Ishikawa (cell line): ENCODE results near the gene BACE1-AS.

Experiments
- CEBPB ChIP-seq: IDR thresholded peaks from 2 replicates; pipeline ENCODE4 v1.6.1; 2012
- EGR1 ChIP-seq: IDR thresholded peaks from 2 replicates; pipeline ENCODE4 v1.6.1; 2012
- EP300 ChIP-seq: IDR thresholded peaks from 2 replicates; pipeline ENCODE4 v1.6.1; 2012; ENCODE audit warnings: borderline replicate concordance
- RAD21 ChIP-seq: IDR thresholded peaks from 2 replicates; pipeline ENCODE4 v1.6.1; 2012; ENCODE audit warnings: low read depth
- REST ChIP-seq: IDR thresholded peaks from 2 replicates; pipeline ENCODE4 v1.6.1; 2012; ENCODE audit warnings: low read depth, mild to moderate bottlenecking
- TAF1 ChIP-seq: IDR thresholded peaks from 2 replicates; pipeline ENCODE4 v1.6.1; 2012; ENCODE audit warnings: low read depth, mild to moderate bottlenecking
- TCF12 ChIP-seq: IDR thresholded peaks from 2 replicates; pipeline ENCODE4 v1.6.1; 2012; ENCODE audit warnings: low read depth

- TF ChIP-seq TAF1 = no peak
- TF ChIP-seq TCF12 = no peak
- TF ChIP-seq REST = no peak
- no peak for TF ChIP-seq CEBPB
- TF ChIP-seq RAD21 = no peak
- TF ChIP-seq EP300 = no peak
- no peak for TF ChIP-seq EGR1
Measured at GRCh38 chr11:117286588-117286987, 4.6 kb upstream of the BACE1-AS start.
